ENCODE results near the gene DNAJC22. TPM values are rescaled to one million over a fixed set of nuclear protein-coding genes. Genes with fewer than 3 reads are reported as not detected.

DNAJC22 gene
- total RNA-seq, 1 experiment from 2014 or later: 0.24 TPM

DNA sequence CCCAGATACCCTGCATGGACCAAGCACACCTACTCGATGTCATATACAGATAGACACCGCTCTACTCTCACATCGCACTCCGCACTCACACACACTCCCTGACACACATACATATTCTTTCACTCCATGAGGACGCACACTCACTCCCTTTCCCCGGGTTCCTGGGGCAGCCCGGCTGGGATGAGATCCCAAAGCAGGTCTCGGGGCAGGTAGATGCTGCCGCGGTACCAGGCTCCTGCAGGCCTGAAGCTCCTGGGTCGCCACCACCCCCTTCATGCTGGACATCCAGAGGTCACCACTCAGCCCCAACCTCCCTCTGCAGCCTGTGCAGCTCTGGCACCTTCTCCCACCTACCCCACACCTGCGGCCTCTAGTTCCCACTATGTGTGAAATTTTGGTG lies 12.0 kb upstream of the DNAJC22 start (continued):
- TF ChIP-seq, protein P1, sequence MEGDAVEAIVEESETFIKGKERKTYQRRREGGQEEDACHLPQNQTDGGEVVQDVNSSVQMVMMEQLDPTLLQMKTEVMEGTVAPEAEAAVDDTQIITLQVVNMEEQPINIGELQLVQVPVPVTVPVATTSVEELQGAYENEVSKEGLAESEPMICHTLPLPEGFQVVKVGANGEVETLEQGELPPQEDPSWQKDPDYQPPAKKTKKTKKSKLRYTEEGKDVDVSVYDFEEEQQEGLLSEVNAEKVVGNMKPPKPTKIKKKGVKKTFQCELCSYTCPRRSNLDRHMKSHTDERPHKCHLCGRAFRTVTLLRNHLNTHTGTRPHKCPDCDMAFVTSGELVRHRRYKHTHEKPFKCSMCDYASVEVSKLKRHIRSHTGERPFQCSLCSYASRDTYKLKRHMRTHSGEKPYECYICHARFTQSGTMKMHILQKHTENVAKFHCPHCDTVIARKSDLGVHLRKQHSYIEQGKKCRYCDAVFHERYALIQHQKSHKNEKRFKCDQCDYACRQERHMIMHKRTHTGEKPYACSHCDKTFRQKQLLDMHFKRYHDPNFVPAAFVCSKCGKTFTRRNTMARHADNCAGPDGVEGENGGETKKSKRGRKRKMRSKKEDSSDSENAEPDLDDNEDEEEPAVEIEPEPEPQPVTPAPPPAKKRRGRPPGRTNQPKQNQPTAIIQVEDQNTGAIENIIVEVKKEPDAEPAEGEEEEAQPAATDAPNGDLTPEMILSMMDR (IDR thresholded peaks at IDR 0.05): no peak
- no peak for TF ChIP-seq JAZF1 (CRISPR knock-in tag; IDR thresholded peaks at IDR 0.05)
- TF ChIP-seq, protein P2, sequence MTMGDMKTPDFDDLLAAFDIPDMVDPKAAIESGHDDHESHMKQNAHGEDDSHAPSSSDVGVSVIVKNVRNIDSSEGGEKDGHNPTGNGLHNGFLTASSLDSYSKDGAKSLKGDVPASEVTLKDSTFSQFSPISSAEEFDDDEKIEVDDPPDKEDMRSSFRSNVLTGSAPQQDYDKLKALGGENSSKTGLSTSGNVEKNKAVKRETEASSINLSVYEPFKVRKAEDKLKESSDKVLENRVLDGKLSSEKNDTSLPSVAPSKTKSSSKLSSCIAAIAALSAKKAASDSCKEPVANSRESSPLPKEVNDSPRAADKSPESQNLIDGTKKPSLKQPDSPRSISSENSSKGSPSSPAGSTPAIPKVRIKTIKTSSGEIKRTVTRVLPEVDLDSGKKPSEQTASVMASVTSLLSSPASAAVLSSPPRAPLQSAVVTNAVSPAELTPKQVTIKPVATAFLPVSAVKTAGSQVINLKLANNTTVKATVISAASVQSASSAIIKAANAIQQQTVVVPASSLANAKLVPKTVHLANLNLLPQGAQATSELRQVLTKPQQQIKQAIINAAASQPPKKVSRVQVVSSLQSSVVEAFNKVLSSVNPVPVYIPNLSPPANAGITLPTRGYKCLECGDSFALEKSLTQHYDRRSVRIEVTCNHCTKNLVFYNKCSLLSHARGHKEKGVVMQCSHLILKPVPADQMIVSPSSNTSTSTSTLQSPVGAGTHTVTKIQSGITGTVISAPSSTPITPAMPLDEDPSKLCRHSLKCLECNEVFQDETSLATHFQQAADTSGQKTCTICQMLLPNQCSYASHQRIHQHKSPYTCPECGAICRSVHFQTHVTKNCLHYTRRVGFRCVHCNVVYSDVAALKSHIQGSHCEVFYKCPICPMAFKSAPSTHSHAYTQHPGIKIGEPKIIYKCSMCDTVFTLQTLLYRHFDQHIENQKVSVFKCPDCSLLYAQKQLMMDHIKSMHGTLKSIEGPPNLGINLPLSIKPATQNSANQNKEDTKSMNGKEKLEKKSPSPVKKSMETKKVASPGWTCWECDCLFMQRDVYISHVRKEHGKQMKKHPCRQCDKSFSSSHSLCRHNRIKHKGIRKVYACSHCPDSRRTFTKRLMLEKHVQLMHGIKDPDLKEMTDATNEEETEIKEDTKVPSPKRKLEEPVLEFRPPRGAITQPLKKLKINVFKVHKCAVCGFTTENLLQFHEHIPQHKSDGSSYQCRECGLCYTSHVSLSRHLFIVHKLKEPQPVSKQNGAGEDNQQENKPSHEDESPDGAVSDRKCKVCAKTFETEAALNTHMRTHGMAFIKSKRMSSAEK (CRISPR knock-in tag; IDR thresholded peaks at IDR 0.05; ENCODE audit: borderline replicate concordance): no peak

DNA sequence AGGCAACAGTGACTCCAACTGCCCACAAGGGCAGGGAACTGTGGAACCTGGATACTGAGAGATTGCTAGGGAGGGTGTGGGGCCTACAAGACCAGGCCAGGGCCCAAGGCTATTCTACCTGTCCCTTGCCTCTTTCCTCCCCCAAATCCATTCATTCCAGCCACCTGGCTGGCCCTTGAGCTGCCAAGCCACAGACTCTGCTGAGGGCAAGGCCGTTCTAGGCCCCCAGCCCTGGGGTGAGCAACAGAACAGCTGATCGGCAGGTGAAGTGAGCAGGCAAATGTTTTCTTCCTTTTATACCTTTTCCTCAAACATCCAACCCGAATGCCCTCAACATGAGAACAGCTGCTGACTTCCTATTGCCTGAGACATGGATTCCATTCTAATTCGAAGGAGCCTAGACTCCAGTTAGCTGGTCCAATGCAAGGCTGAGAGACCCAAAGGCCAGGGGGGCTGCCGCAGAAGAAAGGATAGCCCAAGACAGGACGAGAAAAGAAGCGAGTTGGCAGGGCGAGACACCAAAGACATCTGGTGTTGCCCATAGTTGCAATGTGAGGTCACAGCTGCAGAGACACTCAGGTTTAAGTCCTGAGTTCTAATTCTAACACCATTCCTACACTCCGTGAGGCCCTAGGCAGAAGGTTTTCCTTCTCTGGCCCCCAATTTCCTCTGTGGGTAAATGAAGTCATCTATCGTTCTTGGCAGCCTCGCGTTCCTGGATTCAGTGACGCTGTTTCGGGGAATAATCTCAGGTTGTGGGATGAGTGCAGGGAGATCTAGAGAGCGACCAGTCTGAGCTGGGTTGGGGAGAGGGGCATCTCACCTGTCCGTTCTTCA lies 11.4 kb upstream of the DNAJC22 start:
- no peak for ATAC-seq
- no peak overlapping the region for H3K27ac Mint-ChIP-seq
- peaks cover 51% of the 10 kb centered on the region for H3K4me1 Mint-ChIP-seq
- ChIA-PET CTCF (interaction anchor here (0.6 to 6.4 kb wide), 8 partner anchors 7 to 188 kb away, joined by 3 to 234 read pairs (median 30); partner anchors contain the start of genes DNAJC22, PRPH and TROAP), POLR2A (interaction anchor here (1.4 kb wide), 1 partner anchor 13 kb away, joined by 3 read pairs; the partner anchor contains the start of gene TROAP)
- H3K36me3 Mint-ChIP-seq: peaks cover 2% of the 10 kb centered on the region; the same call in 1 of the 2 replicates
- H3K27me3 Mint-ChIP-seq (ENCODE audit: low read depth): peaks cover 90% of the 10 kb centered on the region
- peak overlapping the region; percentile 41 for H3K4me3 Mint-ChIP-seq
- DNase-seq (ENCODE audit: low spot score): no peak
- H3K9me3 Mint-ChIP-seq: no peaks in the 10 kb centered on the region
- TF ChIP-seq CBFB (CRISPR knock-in tag; IDR thresholded peaks at IDR 0.05; ENCODE audit: low read depth): no peak
- TF ChIP-seq, protein P3, sequence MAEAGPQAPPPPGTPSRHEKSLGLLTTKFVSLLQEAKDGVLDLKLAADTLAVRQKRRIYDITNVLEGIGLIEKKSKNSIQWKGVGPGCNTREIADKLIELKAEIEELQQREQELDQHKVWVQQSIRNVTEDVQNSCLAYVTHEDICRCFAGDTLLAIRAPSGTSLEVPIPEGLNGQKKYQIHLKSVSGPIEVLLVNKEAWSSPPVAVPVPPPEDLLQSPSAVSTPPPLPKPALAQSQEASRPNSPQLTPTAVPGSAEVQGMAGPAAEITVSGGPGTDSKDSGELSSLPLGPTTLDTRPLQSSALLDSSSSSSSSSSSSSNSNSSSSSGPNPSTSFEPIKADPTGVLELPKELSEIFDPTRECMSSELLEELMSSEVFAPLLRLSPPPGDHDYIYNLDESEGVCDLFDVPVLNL (CRISPR knock-in tag; IDR thresholded peaks at IDR 0.05; ENCODE audit: borderline replicate concordance, low read depth): no peak
- TF ChIP-seq TCF7 (CRISPR knock-in tag; IDR thresholded peaks at IDR 0.05; ENCODE audit: low read depth): no peak
- no peak for TF ChIP-seq GABPB1 (CRISPR knock-in tag; IDR thresholded peaks at IDR 0.05)

DNA sequence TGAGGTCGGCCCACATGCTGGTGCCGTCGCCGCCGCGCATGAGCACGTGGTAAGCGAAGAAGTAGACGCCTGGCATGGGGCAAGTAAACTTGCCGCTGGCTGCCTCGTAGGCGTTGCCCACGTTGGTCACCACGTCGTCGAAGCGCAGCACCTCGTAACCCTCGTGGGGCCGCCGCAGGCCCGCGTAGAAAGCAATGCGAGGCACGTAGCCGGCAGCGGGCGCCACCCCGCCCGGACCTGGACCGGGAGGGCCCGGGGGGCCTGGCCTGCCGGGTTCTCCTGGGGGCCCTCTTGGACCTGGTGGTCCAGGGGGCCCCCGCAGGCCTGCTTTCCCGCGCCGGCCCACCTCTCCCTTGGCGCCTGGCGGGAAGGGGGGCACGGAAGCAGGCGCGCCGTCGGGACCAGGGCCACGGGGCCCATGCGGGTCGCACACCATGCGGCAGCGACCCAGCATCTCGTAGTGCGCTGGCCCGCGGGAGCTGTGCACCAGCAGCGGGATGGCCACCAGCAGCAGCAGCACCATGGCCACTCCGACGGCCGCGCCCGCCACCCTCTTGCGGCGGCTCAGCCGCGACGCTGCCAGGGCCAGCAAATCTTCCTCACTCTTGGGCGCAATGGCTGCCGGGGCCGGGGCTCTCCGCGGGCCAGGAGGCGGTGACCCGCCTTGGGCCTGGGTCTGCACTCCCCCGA lies 10.6 kb upstream of the DNAJC22 start:
- no peaks in the 10 kb centered on the region; the same call in 1 of the 2 replicates for H3K36me3 Mint-ChIP-seq
- H3K4me1 Mint-ChIP-seq: peaks cover 59% of the 10 kb centered on the region
- peak overlapping the region; percentile 70 for H3K4me3 Mint-ChIP-seq
- peaks cover 97% of the 10 kb centered on the region for H3K27me3 Mint-ChIP-seq (ENCODE audit: low read depth)
- no peak overlapping the region for H3K27ac Mint-ChIP-seq
- DNase-seq (ENCODE audit: low spot score): no peak
- ATAC-seq: no peak
- ChIA-PET CTCF (interaction anchor here (1.0 to 6.1 kb wide), 10 partner anchors 12 to 339 kb away, joined by 3 to 112 read pairs (median 19); partner anchors contain the start of genes DNAJC22, PRPH, SPATS2 and TROAP), POLR2A (interaction anchor here (1.4 to 2.1 kb wide), 2 partner anchors 13 to 31 kb away, joined by 3 to 8 read pairs; partner anchors contain the start of genes SPATS2 and TROAP)
- no peaks in the 10 kb centered on the region for H3K9me3 Mint-ChIP-seq
- TF ChIP-seq IRF2 (CRISPR knock-in tag; IDR thresholded peaks at IDR 0.05; ENCODE audit: borderline replicate concordance, low read depth) (no peak), HMGA2 (CRISPR knock-in tag; IDR thresholded peaks at IDR 0.05) (no peak), ZNF232 (CRISPR knock-in tag; IDR thresholded peaks at IDR 0.05) (no peak), ZNF219 (CRISPR knock-in tag; IDR thresholded peaks at IDR 0.05; ENCODE audit: borderline replicate concordance) (no peak)
- TF ChIP-seq, protein P4, sequence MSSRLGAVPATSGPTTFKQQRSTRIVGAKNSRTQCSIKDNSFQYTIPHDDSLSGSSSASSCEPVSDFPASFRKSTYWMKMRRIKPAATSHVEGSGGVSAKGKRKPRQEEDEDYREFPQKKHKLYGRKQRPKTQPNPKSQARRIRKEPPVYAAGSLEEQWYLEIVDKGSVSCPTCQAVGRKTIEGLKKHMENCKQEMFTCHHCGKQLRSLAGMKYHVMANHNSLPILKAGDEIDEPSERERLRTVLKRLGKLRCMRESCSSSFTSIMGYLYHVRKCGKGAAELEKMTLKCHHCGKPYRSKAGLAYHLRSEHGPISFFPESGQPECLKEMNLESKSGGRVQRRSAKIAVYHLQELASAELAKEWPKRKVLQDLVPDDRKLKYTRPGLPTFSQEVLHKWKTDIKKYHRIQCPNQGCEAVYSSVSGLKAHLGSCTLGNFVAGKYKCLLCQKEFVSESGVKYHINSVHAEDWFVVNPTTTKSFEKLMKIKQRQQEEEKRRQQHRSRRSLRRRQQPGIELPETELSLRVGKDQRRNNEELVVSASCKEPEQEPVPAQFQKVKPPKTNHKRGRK (CRISPR knock-in tag; IDR thresholded peaks at IDR 0.05; ENCODE audit: borderline replicate concordance): no peak
- TF ChIP-seq, protein P5, sequence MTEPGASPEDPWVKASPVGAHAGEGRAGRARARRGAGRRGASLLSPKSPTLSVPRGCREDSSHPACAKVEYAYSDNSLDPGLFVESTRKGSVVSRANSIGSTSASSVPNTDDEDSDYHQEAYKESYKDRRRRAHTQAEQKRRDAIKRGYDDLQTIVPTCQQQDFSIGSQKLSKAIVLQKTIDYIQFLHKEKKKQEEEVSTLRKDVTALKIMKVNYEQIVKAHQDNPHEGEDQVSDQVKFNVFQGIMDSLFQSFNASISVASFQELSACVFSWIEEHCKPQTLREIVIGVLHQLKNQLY (CRISPR knock-in tag; IDR thresholded peaks at IDR 0.05): no peak
- TF ChIP-seq, protein P6, sequence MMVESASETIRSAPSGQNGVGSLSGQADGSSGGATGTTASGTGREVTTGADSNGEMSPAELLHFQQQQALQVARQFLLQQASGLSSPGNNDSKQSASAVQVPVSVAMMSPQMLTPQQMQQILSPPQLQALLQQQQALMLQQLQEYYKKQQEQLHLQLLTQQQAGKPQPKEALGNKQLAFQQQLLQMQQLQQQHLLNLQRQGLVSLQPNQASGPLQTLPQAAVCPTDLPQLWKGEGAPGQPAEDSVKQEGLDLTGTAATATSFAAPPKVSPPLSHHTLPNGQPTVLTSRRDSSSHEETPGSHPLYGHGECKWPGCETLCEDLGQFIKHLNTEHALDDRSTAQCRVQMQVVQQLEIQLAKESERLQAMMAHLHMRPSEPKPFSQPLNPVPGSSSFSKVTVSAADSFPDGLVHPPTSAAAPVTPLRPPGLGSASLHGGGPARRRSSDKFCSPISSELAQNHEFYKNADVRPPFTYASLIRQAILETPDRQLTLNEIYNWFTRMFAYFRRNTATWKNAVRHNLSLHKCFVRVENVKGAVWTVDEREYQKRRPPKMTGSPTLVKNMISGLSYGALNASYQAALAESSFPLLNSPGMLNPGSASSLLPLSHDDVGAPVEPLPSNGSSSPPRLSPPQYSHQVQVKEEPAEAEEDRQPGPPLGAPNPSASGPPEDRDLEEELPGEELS (CRISPR knock-in tag; IDR thresholded peaks at IDR 0.05): peak; percentile 74; the same call in 1 of the 2 replicates
- TF ChIP-seq, protein P7, sequence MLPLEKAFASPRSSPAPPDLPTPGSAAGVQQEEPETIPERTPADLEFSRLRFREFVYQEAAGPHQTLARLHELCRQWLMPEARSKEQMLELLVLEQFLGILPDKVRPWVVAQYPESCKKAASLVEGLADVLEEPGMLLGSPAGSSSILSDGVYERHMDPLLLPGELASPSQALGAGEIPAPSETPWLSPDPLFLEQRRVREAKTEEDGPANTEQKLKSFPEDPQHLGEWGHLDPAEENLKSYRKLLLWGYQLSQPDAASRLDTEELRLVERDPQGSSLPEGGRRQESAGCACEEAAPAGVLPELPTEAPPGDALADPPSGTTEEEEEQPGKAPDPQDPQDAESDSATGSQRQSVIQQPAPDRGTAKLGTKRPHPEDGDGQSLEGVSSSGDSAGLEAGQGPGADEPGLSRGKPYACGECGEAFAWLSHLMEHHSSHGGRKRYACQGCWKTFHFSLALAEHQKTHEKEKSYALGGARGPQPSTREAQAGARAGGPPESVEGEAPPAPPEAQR (CRISPR knock-in tag; IDR thresholded peaks at IDR 0.05): no peak

Data from WTC11 (cell line).